CD8-positive, alpha-beta memory T cell (primary cell): ENCODE results near the gene DCTD. TPM values are rescaled to one million over a fixed set of nuclear protein-coding genes. Genes with fewer than 3 reads are reported as not detected.

Experiments used
- CTCF ChIA-PET: fragments of 350-600 bp; sonication (Branson Sonifier 250); formaldehyde crosslinking; loops from one replicate; lab custom pipeline; 2021; ENCODE audit warnings: antibody characterized with exemption; lab: Charles Lee
- POLR2A ChIA-PET: fragments of 350-600 bp; sonication (Branson Sonifier 250); formaldehyde crosslinking; loops from one replicate; lab custom pipeline; 2021; ENCODE audit warnings: antibody characterized with exemption; lab: Charles Lee
- DNase-seq, 5 donors: peaks; one replicate each; pipeline versions ENCODE4 v3.0.0 to v3.0.0-alpha.2; 2020 to 2022; ENCODE audit warnings: mixed read lengths in 1 of 5
- H3K27ac ChIP-seq: one replicate; pipeline ENCODE4 v1.7.0; 2013; ENCODE audit warnings: low read depth, mild to moderate bottlenecking, low read length, moderate library complexity
- H3K27me3 ChIP-seq: 2 replicates; pipeline ENCODE4 v1.7.0; 2013; ENCODE audit warnings: low read length, mild to moderate bottlenecking; ENCODE audit not compliant: insufficient read depth, poor library complexity, severe bottlenecking
- H3K36me3 ChIP-seq: 2 replicates; pipeline ENCODE4 v1.7.0; 2013; ENCODE audit warnings: mild to moderate bottlenecking, low read length, moderate library complexity; ENCODE audit not compliant: insufficient read depth
- H3K4me1 ChIP-seq: 2 replicates; pipeline ENCODE4 v1.7.0; 2013; ENCODE audit warnings: mild to moderate bottlenecking, low read length, moderate library complexity; ENCODE audit not compliant: insufficient read depth
- H3K4me3 ChIP-seq: 2 replicates; pipeline ENCODE4 v1.7.0; 2013; ENCODE audit warnings: mild to moderate bottlenecking, low read length
- H3K9me3 ChIP-seq: 2 replicates; pipeline ENCODE4 v1.7.0; 2013; ENCODE audit warnings: mild to moderate bottlenecking, low read length
- H3K27ac Mint-ChIP-seq, 8 donors: one replicate each; pipeline ENCODE4 v1.8.0; 2020 to 2021; ENCODE audit warnings: mixed read lengths in 8 of 8, mild to moderate bottlenecking in 6 of 8, inconsistent platforms in 3 of 8, moderate library complexity in 3 of 8
- H3K27me3 Mint-ChIP-seq, 2 donors: one replicate each; pipeline ENCODE4 v1.8.0; 2020 to 2021; ENCODE audit warnings: mixed read lengths in 2 of 2, mild to moderate bottlenecking in 1 of 2, moderate library complexity in 1 of 2
- H3K36me3 Mint-ChIP-seq, 3 donors: one replicate each; pipeline ENCODE4 v1.8.0; 2020 to 2021; ENCODE audit warnings: mixed read lengths in 3 of 3, inconsistent platforms in 1 of 3, mild to moderate bottlenecking in 1 of 3
- H3K4me1 Mint-ChIP-seq, 3 donors: one replicate each; pipeline ENCODE4 v1.8.0; 2020 to 2021; ENCODE audit warnings: mixed read lengths in 3 of 3, inconsistent platforms in 1 of 3, mild to moderate bottlenecking in 1 of 3
- H3K4me3 Mint-ChIP-seq, 7 donors: one replicate each; pipeline ENCODE4 v1.8.0; 2020 to 2021; ENCODE audit warnings: mixed read lengths in 7 of 7, mild to moderate bottlenecking in 6 of 7, moderate library complexity in 4 of 7, inconsistent platforms in 2 of 7
- H3K9me3 Mint-ChIP-seq, 5 donors: one replicate each; pipeline ENCODE4 v1.8.0; 2020 to 2022; ENCODE audit warnings: mixed read lengths in 5 of 5, mild to moderate bottlenecking in 3 of 5, moderate library complexity in 2 of 5, inconsistent platforms in 1 of 5
- polyA plus RNA-seq: library from polyadenylated mRNA; unstranded; fragments of 300-500 nt; fragmentation: Illumina TruSeq; gene quantifications from one replicate; pipeline ENCODE4 v1.2.3, GENCODE V29; 2021
- total RNA-seq, 2 experiments: library from RNA; stranded (reverse); gene quantifications; one replicate each; pipeline ENCODE4 v1.2.3, GENCODE V29; 2021

Gene DCTD
- total and polyA plus RNA-seq, 3 experiments from 2014 or later = 105 to 150 (median 145) TPM

- no peak overlapping the region for H3K27ac ChIP-seq
- no peak overlapping the region for H3K4me3 ChIP-seq
- H3K36me3 ChIP-seq = peaks cover 27% of the 10 kb centered on the region
- peaks cover 4% of the 10 kb centered on the region for H3K9me3 ChIP-seq
- no peak for DNase-seq
- H3K27ac Mint-ChIP-seq = no peak overlapping the region
- H3K27me3 Mint-ChIP-seq = peaks cover 0 to 2% of the 10 kb centered on the region in 2 donors
- CTCF ChIA-PET = no interaction called here
- H3K27me3 ChIP-seq = no peaks in the 10 kb centered on the region
- H3K4me3 Mint-ChIP-seq = no peak overlapping the region
- no peaks in the 10 kb centered on the region for H3K4me1 ChIP-seq
- peaks cover 47 to 97% (median 53%) of the 10 kb centered on the region in 3 donors for H3K36me3 Mint-ChIP-seq
- POLR2A ChIA-PET = no interaction called here
- H3K9me3 Mint-ChIP-seq = peaks cover 0 to 3% (median 0%) of the 10 kb centered on the region in 5 donors
- H3K4me1 Mint-ChIP-seq = peaks cover 0 to 2% (median 0%) of the 10 kb centered on the region in 3 donors
Measured at GRCh38 chr4:182890202-182890601, 27.0 kb downstream of the DCTD start.

- H3K36me3 ChIP-seq = peaks cover 27% of the 10 kb centered on the region
- H3K4me3 Mint-ChIP-seq = no peak overlapping the region
- CTCF ChIA-PET = interaction anchor here (1.7 kb wide), 1 partner anchor 36 kb away, joined by 5 read pairs; no protein-coding TSS in a partner anchor
Measured at GRCh38 chr4:182888891-182889290, 28.3 kb downstream of the DCTD start.

GRCh38 chr4:182886768-182887167 is 30.4 kb downstream of the DCTD start:
- no peak overlapping the region for H3K4me3 Mint-ChIP-seq
- POLR2A ChIA-PET = no interaction called here
- no peak overlapping the region for H3K27ac Mint-ChIP-seq
- H3K27ac ChIP-seq = no peak overlapping the region
- peaks cover 4% of the 10 kb centered on the region for H3K9me3 ChIP-seq
- H3K36me3 ChIP-seq = peaks cover 11% of the 10 kb centered on the region
- no peak for DNase-seq
- no peak overlapping the region for H3K4me3 ChIP-seq
- H3K4me1 ChIP-seq = no peaks in the 10 kb centered on the region
- peaks cover 0 to 2% of the 10 kb centered on the region in 2 donors for H3K27me3 Mint-ChIP-seq
- peaks cover 0 to 2% (median 0%) of the 10 kb centered on the region in 3 donors for H3K4me1 Mint-ChIP-seq
- H3K27me3 ChIP-seq = no peaks in the 10 kb centered on the region
- peaks cover 0 to 9% (median 3%) of the 10 kb centered on the region in 5 donors for H3K9me3 Mint-ChIP-seq
- H3K36me3 Mint-ChIP-seq = peaks cover 57 to 93% (median 70%) of the 10 kb centered on the region in 3 donors
- CTCF ChIA-PET = interaction anchor here (0.7 kb wide), 1 partner anchor 229 kb away, joined by 3 read pairs; no protein-coding TSS in a partner anchor

More at GRCh38 chr4:182888891-182889290, 28.3 kb downstream of the DCTD start:
- Mint-ChIP-seq H3K9me3 (peaks cover 0 to 9% (median 3%) of the 10 kb centered on the region in 5 donors), H3K36me3 (peaks cover 52 to 93% (median 60%) of the 10 kb centered on the region in 3 donors), H3K27me3 (peaks cover 0 to 2% of the 10 kb centered on the region in 2 donors), H3K4me1 (peaks cover 0 to 2% (median 0%) of the 10 kb centered on the region in 3 donors), H3K27ac (peak overlapping the region in 2 of 8 donors; percentile 32 to 51)
- no peaks in the 10 kb centered on the region for H3K27me3 ChIP-seq
- H3K9me3 ChIP-seq = peaks cover 4% of the 10 kb centered on the region
- H3K4me3 ChIP-seq = no peak overlapping the region
- no peak overlapping the region for H3K27ac ChIP-seq
- H3K4me1 ChIP-seq = no peaks in the 10 kb centered on the region
- DNase-seq = no peak
- POLR2A ChIA-PET = no interaction called here

GRCh38 chr4:182886205-182886604 is 31.0 kb downstream of the DCTD start:
- Mint-ChIP-seq H3K36me3 (peaks cover 52 to 91% (median 70%) of the 10 kb centered on the region in 3 donors), H3K4me3 (no peak overlapping the region), H3K27ac (no peak overlapping the region), H3K9me3 (peaks cover 0 to 9% (median 3%) of the 10 kb centered on the region in 5 donors), H3K27me3 (peaks cover 0 to 2% of the 10 kb centered on the region in 2 donors), H3K4me1 (peaks cover 0 to 2% (median 0%) of the 10 kb centered on the region in 3 donors)
- Histone ChIP-seq H3K4me1 (no peaks in the 10 kb centered on the region), H3K36me3 (peaks cover 10% of the 10 kb centered on the region), H3K27me3 (no peaks in the 10 kb centered on the region), H3K4me3 (no peak overlapping the region), H3K27ac (no peak overlapping the region), H3K9me3 (peaks cover 4% of the 10 kb centered on the region)
- DNase-seq = no peak
- POLR2A ChIA-PET = no interaction called here
- CTCF ChIA-PET = no interaction called here

GRCh38 chr4:182885738-182886077 is 31.5 kb downstream of the DCTD start:
- H3K36me3 Mint-ChIP-seq = peaks cover 48 to 90% (median 66%) of the 10 kb centered on the region in 3 donors
- CTCF ChIA-PET = no interaction called here
- no peak overlapping the region for H3K27ac ChIP-seq
- H3K4me3 ChIP-seq = no peak overlapping the region
- H3K9me3 ChIP-seq = peaks cover 4% of the 10 kb centered on the region
- peaks cover 0 to 2% (median 0%) of the 10 kb centered on the region in 3 donors for H3K4me1 Mint-ChIP-seq
- no peak overlapping the region for H3K27ac Mint-ChIP-seq
- H3K4me1 ChIP-seq = no peaks in the 10 kb centered on the region
- no peak for DNase-seq
- no peaks in the 10 kb centered on the region for H3K27me3 ChIP-seq
- H3K4me3 Mint-ChIP-seq = no peak overlapping the region
- POLR2A ChIA-PET = no interaction called here
- peaks cover 0 to 2% of the 10 kb centered on the region in 2 donors for H3K27me3 Mint-ChIP-seq
- H3K36me3 ChIP-seq = peaks cover 5% of the 10 kb centered on the region
- peaks cover 0 to 9% (median 3%) of the 10 kb centered on the region in 5 donors for H3K9me3 Mint-ChIP-seq

- H3K27me3 Mint-ChIP-seq = no peaks in the 10 kb centered on the region
- H3K9me3 ChIP-seq = peaks cover 4% of the 10 kb centered on the region
- ChIA-PET POLR2A (no interaction called here), CTCF (no interaction called here)
- H3K36me3 ChIP-seq = no peaks in the 10 kb centered on the region
- H3K27me3 ChIP-seq = no peaks in the 10 kb centered on the region
- peaks cover 46 to 90% (median 65%) of the 10 kb centered on the region in 3 donors for H3K36me3 Mint-ChIP-seq
- H3K27ac ChIP-seq = no peak overlapping the region
- peak overlapping the region in 1 of 8 donors; percentile 26 for H3K27ac Mint-ChIP-seq
- H3K4me1 Mint-ChIP-seq = peaks cover 0 to 2% (median 0%) of the 10 kb centered on the region in 3 donors
- H3K4me3 ChIP-seq = no peak overlapping the region
- no peaks in the 10 kb centered on the region for H3K4me1 ChIP-seq
- H3K4me3 Mint-ChIP-seq = no peak overlapping the region
- H3K9me3 Mint-ChIP-seq = peaks cover 0 to 9% (median 3%) of the 10 kb centered on the region in 5 donors
- no peak for DNase-seq
Measured at GRCh38 chr4:182885022-182885737, 32.0 kb downstream of the DCTD start.

- Histone ChIP-seq H3K27ac (no peak overlapping the region), H3K36me3 (no peaks in the 10 kb centered on the region), H3K27me3 (no peaks in the 10 kb centered on the region), H3K9me3 (peaks cover 4% of the 10 kb centered on the region), H3K4me1 (no peaks in the 10 kb centered on the region), H3K4me3 (no peak overlapping the region)
- ChIA-PET POLR2A (no interaction called here), CTCF (interaction anchor here (1.8 kb wide), 1 partner anchor 41 kb away, joined by 5 read pairs; no protein-coding TSS in a partner anchor)
- peaks cover 36 to 80% (median 58%) of the 10 kb centered on the region in 3 donors for H3K36me3 Mint-ChIP-seq
- DNase-seq = no peak
- no peak overlapping the region for H3K27ac Mint-ChIP-seq
- H3K4me3 Mint-ChIP-seq = no peak overlapping the region
- no peaks in the 10 kb centered on the region for H3K27me3 Mint-ChIP-seq
- no peaks in the 10 kb centered on the region for H3K4me1 Mint-ChIP-seq
- peaks cover 0 to 9% (median 3%) of the 10 kb centered on the region in 5 donors for H3K9me3 Mint-ChIP-seq
Measured at GRCh38 chr4:182884040-182884439, 33.1 kb downstream of the DCTD start.

- Mint-ChIP-seq H3K36me3 (peaks cover 33 to 73% (median 54%) of the 10 kb centered on the region in 3 donors), H3K4me1 (no peaks in the 10 kb centered on the region)
Measured at GRCh38 chr4:182883351-182883750, 33.8 kb downstream of the DCTD start.

More at GRCh38 chr4:182883351-182883750, 33.8 kb downstream of the DCTD start:
- no peaks in the 10 kb centered on the region for H3K36me3 ChIP-seq
- no peak overlapping the region for H3K27ac ChIP-seq
- Mint-ChIP-seq H3K9me3 (peaks cover 0 to 9% (median 3%) of the 10 kb centered on the region in 5 donors), H3K27me3 (no peaks in the 10 kb centered on the region), H3K27ac (no peak overlapping the region), H3K4me3 (no peak overlapping the region)
- peaks cover 4% of the 10 kb centered on the region for H3K9me3 ChIP-seq
- ChIA-PET CTCF (interaction anchor here (1.8 kb wide), 1 partner anchor 42 kb away, joined by 5 read pairs; no protein-coding TSS in a partner anchor), POLR2A (no interaction called here)
- H3K4me3 ChIP-seq = no peak overlapping the region
- H3K27me3 ChIP-seq = no peaks in the 10 kb centered on the region
- no peaks in the 10 kb centered on the region for H3K4me1 ChIP-seq
- no peak for DNase-seq
